ENCODE data around the gene BIRC5. TPM values are rescaled to one million over a fixed set of nuclear protein-coding genes. Genes with fewer than 3 reads are reported as not detected.

Gene BIRC5
- total RNA-seq, 1 donor, result 50.1 TPM

GRCh38 chr17:78253946-78254672, 40.1 kb downstream of the BIRC5 start:
- H3K4me3 ChIP-seq (ENCODE audit: low read depth, low read length), result peak overlapping the region; percentile 79
- TF ChIP-seq, protein P1, sequence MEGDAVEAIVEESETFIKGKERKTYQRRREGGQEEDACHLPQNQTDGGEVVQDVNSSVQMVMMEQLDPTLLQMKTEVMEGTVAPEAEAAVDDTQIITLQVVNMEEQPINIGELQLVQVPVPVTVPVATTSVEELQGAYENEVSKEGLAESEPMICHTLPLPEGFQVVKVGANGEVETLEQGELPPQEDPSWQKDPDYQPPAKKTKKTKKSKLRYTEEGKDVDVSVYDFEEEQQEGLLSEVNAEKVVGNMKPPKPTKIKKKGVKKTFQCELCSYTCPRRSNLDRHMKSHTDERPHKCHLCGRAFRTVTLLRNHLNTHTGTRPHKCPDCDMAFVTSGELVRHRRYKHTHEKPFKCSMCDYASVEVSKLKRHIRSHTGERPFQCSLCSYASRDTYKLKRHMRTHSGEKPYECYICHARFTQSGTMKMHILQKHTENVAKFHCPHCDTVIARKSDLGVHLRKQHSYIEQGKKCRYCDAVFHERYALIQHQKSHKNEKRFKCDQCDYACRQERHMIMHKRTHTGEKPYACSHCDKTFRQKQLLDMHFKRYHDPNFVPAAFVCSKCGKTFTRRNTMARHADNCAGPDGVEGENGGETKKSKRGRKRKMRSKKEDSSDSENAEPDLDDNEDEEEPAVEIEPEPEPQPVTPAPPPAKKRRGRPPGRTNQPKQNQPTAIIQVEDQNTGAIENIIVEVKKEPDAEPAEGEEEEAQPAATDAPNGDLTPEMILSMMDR (IDR thresholded peaks at IDR 0.05; ENCODE audit: insufficient read depth, low read depth, low read length), result no peak
- peak; percentile 83 for DNase-seq (ENCODE audit: low read depth)

GRCh38 chr17:78255029-78255656, 41.1 kb downstream of the BIRC5 start:
- H3K4me3 ChIP-seq (ENCODE audit: low read depth, low read length), result no peak overlapping the region
- DNase-seq (ENCODE audit: low read depth), result no peak
- TF ChIP-seq, protein P1 (IDR thresholded peaks at IDR 0.05; ENCODE audit: insufficient read depth, low read depth, low read length), result no peak

GRCh38 chr17:78255953-78256706, 42.1 kb downstream of the BIRC5 start:
- no peak for DNase-seq (ENCODE audit: low read depth)
- TF ChIP-seq, protein P1 (IDR thresholded peaks at IDR 0.05; ENCODE audit: insufficient read depth, low read depth, low read length), result no peak
- H3K4me3 ChIP-seq (ENCODE audit: low read depth, low read length), result no peak overlapping the region

DNA sequence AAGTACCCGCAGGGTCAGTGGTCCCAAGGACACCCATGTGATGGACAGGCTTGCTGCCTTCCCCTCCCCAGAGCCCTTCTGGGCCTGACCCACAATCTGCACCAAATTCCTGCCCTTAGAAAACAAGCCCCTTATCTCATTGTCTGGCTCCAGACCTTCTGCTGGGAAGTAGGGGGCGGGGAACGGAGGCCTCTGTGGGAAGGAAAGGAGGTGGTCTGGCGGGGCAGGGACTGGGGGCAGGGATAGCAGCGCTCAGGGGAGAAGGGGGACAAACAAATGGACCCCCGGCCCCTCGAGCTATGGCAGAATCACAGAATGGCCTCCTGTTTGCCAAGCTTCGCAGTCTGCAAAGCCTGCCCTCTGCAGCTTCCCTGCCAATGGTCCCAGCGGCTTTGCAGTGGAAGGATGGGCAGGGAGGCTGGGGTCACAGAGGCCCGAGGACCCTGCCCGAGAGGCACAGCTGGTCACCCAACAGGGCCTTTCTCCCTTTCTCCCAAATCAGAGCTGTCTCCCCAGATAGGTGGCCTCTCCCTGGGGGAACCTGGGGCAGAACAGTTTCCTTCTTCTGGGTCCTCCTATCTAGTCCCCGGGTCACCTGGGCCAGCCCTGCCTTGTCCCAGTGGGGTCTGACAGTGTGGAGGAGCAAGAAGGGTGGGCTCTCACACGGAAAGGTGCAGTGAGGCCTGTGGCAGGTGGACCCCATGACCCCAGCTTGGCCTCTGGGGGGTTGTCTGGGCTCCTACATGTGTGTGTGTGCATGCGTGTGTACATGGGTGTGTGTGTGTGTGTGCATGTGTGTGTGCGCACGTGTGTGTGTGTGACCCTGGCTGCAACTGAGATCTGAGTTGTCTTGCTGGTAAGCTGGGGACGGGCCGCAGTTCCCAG, 42.9 kb downstream of the BIRC5 start:
- peak; percentile 67 for DNase-seq (ENCODE audit: low read depth)
- H3K4me3 ChIP-seq (ENCODE audit: low read depth, low read length), result no peak overlapping the region
- TF ChIP-seq, protein P1 (IDR thresholded peaks at IDR 0.05; ENCODE audit: insufficient read depth, low read depth, low read length), result no peak

DNA sequence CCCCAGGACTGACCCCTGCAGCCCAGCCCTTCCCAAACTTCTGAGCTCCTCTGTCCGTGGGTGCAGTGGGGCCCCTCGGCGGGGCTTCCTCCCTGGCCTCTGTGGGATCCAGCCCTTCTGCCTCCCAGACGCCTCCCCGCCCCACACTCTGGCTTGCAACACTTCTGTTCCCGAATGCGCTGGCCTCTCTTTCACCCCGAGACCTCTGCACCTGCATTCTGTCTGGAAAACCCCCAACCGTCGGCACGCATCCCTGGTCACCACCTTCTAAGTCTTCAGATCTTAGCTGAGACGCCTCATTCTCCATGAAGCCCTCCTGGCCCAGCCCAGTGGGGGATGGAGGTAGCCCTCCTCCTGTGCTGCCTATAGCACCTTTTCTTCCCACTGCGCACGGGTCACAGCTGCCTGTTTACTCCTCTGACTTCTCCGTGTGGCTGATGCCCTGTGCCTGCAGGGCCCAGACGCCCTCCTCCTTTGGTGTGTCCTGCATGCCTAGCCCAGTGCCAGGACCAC, 43.8 kb downstream of the BIRC5 start:
- TF ChIP-seq, protein P1 (IDR thresholded peaks at IDR 0.05; ENCODE audit: insufficient read depth, low read depth, low read length), result no peak
- DNase-seq (ENCODE audit: low read depth), result peak; percentile 93
- no peak overlapping the region for H3K4me3 ChIP-seq (ENCODE audit: low read depth, low read length)

Measured in fibroblast of villous mesenchyme (primary cell).